ENCODE data around the gene TBC1D20.
"Not testable (repeated sequence)": the region's sequence is repeated elsewhere in the genome, so short reads cannot be mapped to it uniquely, and the experiment has no call there.

TBC1D20 gene

DNA sequence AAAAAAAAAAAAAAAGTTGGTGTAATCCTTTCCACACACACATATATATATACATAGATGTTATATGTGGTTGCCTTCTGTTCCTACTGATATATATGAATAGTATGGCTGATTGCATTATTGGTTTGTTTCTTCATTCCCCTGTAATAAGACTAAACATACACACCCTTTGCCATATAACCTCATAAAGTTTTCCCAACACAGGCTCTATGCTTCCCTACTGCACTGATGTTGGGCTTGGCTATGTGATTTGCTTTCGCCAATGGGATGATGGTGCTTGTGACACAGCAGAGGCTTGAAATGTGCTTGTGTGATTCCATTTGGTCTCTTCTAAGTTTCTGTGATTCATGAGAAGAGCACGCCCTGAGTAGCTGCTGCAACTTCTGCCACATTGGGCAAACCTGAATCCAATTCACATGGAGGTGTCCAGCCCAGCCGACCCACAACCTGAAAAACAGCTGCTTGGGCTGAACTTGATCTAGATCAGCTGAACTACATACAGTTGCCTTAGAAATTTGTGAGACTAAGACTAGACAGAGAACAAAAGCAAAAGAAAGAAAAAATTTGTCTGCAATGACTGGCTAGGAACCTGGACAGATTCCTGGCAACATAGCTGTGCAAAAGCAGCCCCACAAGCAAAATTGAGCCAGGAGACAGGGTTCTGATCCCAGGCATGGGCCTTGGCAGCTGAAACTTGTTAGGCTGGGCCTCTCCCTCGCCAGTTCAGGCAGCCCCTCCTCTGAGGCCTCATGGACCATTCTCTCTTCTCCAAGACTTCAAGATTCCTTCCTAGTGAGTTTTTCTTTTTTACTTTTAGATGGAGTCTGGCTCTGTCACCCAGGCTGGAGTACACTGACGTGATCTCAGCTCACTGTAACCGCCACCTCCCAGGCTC lies 13.4 kb upstream of the TBC1D20 start:
- DNase-seq: no peak

GRCh38 chr20:474581-474980 lies 12.2 kb upstream of the TBC1D20 start:
- DNase-seq: no peak

- DNase-seq: no peak
These were observed 10.6 kb upstream of the TBC1D20 start for GRCh38 chr20:472889-473292.

GRCh38 chr20:472137-472846 lies 10.0 kb upstream of the TBC1D20 start:
- DNase-seq: no peak

GRCh38 chr20:469746-470490 lies 7.6 kb upstream of the TBC1D20 start:
- no peak for DNase-seq

DNA sequence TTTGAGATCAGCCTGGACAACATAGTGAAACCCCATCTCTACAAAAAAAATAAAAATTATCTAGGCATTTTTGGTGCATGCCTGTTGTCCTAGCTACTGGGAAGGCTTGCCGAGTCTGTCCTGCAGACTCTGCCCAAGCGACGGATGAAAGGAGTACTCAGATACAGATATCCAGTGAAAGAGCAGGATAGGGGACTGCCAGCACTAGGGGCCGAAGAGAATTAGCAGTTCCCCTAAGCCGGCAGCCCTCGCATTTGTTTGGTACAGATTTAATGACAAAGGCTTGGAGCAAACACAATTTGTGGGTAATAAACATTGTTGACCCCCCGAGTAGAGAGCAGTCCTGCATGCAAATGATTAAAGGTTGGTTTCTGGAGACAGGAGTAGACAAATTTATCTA lies 5.4 kb upstream of the TBC1D20 start:
- no peak for DNase-seq

DNA sequence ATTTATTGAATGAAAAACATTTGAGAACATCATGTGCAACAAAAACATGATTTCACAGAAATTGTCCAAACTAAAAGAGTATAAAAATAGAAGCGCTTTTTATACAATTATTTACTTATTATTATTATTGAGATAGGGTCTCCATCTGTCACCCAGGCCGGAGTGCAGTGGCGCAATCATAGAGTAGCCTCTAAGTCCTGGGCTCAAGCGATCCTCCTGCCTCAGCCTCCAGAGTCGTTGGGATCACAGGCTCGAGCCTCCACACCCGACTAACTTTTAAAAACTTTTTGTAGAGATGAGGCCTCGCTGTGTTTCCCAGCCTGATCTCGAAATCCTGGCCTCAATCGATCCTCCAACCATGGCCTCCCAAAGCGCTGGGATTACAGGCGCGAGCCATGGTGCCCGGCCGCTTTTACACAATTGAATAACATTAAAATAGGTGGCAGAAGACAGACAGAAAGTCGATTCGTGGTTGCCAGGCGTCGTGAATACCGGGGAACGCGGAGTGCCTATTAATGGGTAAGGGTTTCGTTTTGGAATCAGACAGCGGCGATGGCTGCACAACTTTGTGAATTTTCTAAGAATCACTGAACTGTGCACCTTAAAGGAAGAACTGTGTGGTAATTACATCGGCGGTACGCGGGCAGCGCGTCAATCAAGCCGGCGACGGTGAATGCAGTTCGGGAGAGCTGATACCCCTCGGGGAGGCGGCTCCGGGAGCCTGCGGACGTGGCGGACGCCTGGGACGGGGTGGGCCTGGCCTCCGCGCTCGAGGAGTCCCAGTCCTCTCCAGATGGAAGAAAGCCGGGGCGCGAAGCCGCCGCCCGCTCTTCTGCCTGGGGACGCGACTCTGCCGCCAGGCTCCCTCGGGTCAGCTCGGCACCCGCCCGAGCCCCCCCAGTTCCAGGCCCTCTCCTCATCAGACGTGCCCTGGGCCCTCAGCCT lies 807 bp downstream of the TBC1D20 start:
- no peak for DNase-seq

DNA sequence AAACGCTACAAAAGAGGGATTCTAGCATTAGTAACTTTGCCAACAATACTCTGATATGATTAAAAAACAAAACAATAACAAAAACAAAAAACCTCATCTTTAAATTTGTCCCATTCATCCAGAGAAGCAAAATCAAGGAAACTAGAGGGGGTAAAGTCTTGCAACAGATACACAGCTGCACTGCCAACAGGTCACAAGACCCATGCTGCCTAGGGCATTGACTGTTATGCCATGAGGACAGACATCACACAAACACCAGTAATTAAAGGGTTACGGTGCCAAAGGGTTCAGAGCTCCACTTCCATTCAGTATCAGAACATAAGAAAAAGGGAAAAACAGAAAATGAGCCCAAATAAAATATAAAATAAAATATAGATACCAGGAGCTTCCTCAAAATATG lies 1.6 kb downstream of the TBC1D20 start:
- DNase-seq: no peak

GRCh38 chr20:460180-460579 lies 2.2 kb downstream of the TBC1D20 start:
- DNase-seq: no peak

DNA sequence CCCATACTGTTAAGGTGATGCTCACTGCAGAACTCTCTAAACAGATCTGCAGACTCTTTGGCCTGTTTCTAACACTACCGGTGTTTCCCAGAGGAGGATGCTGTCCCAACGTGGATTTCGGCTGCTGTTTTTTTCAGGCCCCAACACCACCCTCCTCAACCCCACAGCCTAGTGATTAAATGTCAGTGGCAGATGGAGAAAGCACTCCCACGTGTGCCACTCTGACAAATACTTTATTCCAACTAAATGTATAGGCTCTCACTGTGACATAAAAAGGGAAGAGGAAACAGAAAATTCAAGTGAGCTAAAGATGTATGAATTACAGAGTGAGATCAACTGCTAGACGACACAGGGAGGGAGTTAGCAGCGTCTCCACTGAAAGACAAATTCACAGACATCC lies 3.6 kb downstream of the TBC1D20 start:
- no peak for DNase-seq

DNA sequence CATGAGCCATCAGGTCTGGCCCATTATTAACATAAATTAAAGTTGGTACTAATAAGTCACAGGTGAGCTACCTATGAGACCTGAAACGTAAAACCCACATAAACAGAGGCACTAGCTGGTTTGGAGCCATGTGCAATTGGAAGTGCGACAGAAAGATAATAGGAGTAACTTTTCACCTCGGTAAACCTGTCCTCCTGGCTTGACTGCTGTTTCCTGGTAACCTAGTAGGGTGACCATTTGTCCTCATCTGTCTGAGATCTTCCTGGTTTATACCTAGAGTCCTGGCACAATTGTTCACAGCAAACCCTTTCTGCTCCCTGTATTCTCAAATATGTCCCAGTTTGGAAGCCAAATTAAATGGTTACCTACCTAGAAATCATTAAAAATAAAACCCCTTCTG lies 7.4 kb downstream of the TBC1D20 start:
- DNase-seq: no peak

DNA sequence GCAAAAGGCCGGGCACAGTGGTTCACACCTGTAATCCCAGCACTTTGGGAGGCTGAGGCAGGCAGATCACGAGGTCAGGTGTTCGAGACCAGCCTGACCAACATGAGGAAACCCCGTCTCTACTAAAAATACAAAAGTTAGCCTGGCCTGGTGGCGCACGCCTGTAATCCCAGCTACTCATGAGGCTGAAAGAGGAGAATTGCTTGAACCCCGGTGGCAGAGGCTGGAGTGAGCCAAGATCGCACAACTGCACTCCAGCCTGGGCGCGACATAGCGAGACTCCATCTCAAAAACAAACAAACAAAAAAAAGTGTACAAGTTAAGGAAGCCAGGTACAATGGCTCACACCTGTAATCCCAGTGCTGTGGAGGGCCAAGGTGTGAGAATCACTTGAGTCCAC lies 10.3 kb downstream of the TBC1D20 start:
- DNase-seq: not testable (repeated sequence)

GRCh38 chr20:445514-446336 lies 16.6 kb downstream of the TBC1D20 start:
- no peak for DNase-seq

GRCh38 chr20:444862-445426 lies 17.4 kb downstream of the TBC1D20 start:
- no peak for DNase-seq

DNA sequence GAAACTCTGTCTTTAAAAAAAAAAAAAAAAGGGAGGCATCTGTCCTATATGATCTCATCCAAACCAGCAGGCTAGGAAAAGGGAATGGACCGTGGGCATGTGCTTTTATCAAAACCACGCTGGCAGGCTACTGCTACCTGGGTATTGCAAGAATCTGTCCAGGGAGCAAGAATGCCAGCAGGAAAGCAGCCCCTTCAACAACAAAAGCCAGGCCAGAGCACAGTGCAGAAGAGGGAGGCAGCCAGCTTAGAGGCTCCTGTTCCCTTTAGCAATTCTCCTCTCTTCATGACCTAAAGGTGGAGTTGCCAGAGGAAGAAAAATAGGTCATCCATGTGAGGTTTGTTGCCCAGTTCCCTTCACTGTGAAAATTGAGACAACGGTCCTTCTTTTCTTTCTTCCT lies 18.2 kb downstream of the TBC1D20 start:
- DNase-seq: no peak

GRCh38 chr20:443223-443775 lies 19.0 kb downstream of the TBC1D20 start:
- no peak for DNase-seq

GRCh38 chr20:440636-441035 lies 21.7 kb downstream of the TBC1D20 start:
- DNase-seq: no peak

DNA sequence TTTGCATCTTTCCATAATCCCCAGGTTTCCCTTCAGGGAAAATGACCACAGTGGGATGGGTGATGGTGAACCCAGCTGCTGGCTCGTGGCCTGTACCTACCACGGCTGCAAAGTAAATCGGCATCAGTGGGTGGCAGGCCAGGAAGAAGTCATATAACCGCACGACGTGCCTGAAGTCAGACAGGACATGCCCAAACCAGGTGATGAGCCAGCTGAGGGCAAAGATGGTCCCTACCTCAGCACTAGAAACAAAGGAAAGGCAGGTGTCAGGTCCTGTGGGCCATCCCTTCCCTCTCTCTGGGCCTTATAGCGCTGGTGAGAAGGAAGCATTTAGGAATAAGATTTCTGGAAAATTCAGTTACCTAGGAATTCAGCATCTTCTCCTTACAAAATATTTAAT lies 22.2 kb downstream of the TBC1D20 start:
- no peak for DNase-seq

DNA sequence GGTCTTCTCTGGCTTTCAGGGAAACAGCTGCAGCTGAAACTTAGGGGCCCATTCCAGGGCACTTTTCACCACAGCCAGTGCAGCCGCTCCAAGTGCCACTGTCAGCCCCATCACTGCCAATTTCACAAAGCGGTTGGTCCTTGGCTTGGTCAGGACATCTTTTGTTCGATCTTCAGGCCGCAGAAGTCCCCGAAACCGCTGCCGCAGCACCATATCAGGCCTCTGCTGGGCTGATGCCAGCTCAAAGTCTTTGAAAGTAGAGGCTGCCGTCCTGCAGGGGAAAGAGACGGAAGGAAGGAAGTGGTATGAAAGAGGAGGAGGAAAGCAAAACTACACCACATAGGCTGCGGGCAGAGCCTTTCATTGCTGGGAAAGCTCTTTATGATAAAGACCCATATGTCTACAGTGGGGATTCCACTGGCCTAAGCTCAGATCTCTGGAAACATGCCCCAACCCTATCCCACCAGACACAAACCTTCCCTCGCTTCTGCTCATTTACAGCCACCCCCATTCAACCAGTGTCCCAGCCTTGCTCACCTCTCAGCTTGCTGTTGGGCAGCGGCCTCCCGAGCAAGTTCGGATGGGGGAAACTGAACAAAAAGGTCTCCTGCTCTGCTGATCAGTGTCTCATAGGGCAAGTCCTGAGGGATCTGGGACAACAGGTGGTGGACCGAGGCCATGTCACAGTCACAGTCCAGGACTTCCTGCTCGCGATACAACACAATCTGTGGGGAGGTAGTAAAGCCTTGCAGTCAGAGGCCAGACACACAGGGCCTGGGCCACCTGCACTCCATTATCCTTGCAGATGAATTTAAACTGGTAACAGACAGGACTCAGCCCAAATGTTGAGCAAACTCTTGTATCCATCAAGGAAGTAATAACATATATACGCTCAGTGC lies 23.5 kb downstream of the TBC1D20 start:
- no peak for DNase-seq

All from NCI-H774 (cell line).